Caki2 (cell line): ENCODE measurements around the gene CDC14B. TPM values are rescaled to one million over a fixed set of nuclear protein-coding genes. Genes with fewer than 3 reads are reported as not detected.

Experiments
- total RNA-seq: library from RNA; depleted of rRNA; stranded (reverse); fragments of >200 nt; shearing (Covaris generic); gene quantifications from 2 replicates; pipeline ENCODE4 v1.2.3, GENCODE V29; 2014; ENCODE audit warnings: low replicate concordance; rRNA removed

CDC14B gene
- total RNA-seq, 1 experiment from 2014 or later, result 19.9 TPM

Other genes starting within 250 kb of the CDC14B start
- gene SLC35D2, start 236.1 kb downstream of the CDC14B start, total RNA-seq, result 16.4 and 28.2 TPM in 2 replicates
- gene ZNF367, start 201.5 kb downstream of the CDC14B start, total RNA-seq, result 19.7 and 22.4 TPM in 2 replicates
- gene HABP4, start 169.7 kb downstream of the CDC14B start, total RNA-seq, result 28.6 and 32.8 TPM in 2 replicates
- gene PRXL2C, start 35.5 kb upstream of the CDC14B start, total RNA-seq, result 17.0 and 24.2 TPM in 2 replicates
- gene ZNF510, start 158.2 kb upstream of the CDC14B start, total RNA-seq, result 3.0 and 5.8 TPM in 2 replicates
- gene ZNF782, start 234.7 kb upstream of the CDC14B start, total RNA-seq, result 1.6 and 5.9 TPM in 2 replicates